ENCODE data around the gene VWCE.

DNA sequence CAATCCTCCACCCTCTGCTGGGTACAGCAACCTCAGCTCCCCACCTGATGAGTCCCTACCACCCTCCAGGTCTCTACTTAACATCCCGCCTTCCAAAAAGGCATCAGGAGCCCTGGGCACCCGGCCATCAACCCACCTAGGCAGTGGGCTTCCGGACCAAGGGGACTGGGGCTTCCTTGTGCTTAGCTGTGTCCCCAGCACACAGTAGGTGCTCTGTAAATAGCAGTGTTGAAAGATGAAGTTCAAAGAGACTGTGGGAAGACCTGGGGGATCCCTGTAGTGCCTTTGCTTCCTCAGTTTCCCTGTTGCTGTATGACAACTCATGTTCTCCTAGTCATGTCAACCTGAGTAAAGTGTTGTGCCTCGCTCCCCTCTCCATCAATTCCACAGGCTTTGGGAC is 21.0 kb downstream of the VWCE start:
- TF ChIP-seq EP300 (IDR thresholded peaks at IDR 0.05): no peak
- TF ChIP-seq, protein P1, sequence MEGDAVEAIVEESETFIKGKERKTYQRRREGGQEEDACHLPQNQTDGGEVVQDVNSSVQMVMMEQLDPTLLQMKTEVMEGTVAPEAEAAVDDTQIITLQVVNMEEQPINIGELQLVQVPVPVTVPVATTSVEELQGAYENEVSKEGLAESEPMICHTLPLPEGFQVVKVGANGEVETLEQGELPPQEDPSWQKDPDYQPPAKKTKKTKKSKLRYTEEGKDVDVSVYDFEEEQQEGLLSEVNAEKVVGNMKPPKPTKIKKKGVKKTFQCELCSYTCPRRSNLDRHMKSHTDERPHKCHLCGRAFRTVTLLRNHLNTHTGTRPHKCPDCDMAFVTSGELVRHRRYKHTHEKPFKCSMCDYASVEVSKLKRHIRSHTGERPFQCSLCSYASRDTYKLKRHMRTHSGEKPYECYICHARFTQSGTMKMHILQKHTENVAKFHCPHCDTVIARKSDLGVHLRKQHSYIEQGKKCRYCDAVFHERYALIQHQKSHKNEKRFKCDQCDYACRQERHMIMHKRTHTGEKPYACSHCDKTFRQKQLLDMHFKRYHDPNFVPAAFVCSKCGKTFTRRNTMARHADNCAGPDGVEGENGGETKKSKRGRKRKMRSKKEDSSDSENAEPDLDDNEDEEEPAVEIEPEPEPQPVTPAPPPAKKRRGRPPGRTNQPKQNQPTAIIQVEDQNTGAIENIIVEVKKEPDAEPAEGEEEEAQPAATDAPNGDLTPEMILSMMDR (IDR thresholded peaks at IDR 0.05): no peak
- TF ChIP-seq POLR2AphosphoS5 (IDR thresholded peaks at IDR 0.05): no peak
- no peak for TF ChIP-seq POLR2A (IDR thresholded peaks at IDR 0.05)
